Ovary (tissue), 3 donors: ENCODE data around the gene WDR83.

Experiments
- POLR2A ChIP-seq: fragments of 450-650 bp; IDR thresholded peaks from one replicate; pipeline ENCODE4 v1.6.1; 2017; ENCODE audit warnings: antibody characterized with exemption, mild to moderate bottlenecking, moderate library complexity
- TF ChIP-seq, protein P1 (sequence below), 3 donors: fragments of 450-650 bp in 2 of 3; fragments of 200-600 bp in 1 of 3; IDR thresholded peaks; one replicate each; pipeline versions ENCODE4 v1.5.1 to v1.8.0; 2016 to 2022; ENCODE audit warnings: antibody characterized with exemption in 3 of 3, mild to moderate bottlenecking in 1 of 3
- donor health status: DM: no; HTN: no; CAD: no.

DNA sequence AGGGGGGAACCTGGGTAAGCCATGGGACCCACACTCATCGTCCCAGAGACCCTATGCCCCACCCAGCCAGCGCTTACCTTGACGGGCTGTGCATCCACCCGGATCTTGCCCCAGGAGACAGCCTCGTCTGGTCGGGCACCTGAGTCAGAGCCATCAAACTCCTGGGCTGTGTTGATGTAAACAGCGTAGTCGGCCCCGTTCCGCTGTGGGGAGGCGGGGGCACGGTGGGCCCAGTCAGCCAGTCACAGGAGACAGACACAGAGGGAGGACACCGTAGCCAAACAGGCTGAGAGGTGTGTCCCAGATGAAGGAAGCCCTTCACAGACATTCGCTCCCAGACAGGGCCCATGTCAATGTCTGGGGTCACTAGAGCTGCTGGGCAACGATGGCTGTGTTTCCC, 9.3 kb downstream of the WDR83 start:
- TF ChIP-seq, protein P1, sequence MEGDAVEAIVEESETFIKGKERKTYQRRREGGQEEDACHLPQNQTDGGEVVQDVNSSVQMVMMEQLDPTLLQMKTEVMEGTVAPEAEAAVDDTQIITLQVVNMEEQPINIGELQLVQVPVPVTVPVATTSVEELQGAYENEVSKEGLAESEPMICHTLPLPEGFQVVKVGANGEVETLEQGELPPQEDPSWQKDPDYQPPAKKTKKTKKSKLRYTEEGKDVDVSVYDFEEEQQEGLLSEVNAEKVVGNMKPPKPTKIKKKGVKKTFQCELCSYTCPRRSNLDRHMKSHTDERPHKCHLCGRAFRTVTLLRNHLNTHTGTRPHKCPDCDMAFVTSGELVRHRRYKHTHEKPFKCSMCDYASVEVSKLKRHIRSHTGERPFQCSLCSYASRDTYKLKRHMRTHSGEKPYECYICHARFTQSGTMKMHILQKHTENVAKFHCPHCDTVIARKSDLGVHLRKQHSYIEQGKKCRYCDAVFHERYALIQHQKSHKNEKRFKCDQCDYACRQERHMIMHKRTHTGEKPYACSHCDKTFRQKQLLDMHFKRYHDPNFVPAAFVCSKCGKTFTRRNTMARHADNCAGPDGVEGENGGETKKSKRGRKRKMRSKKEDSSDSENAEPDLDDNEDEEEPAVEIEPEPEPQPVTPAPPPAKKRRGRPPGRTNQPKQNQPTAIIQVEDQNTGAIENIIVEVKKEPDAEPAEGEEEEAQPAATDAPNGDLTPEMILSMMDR (IDR thresholded peaks at IDR 0.05) = no peak
- TF ChIP-seq POLR2A = no peak
